Dendritic cell treated with granulocyte-macrophage colony-stimulating factor and Interleukin-4, amounts not matched to agents 40 ng/mL and 50 ng/mL, for 4 days (primary cell): Measurements from ENCODE around the gene E2F4.

Experiments
- H3K27ac Mint-ChIP-seq: one replicate; pipeline ENCODE4 v1.8.0; 2022; ENCODE audit warnings: mild to moderate bottlenecking, mixed read lengths
- H3K27me3 Mint-ChIP-seq: one replicate; pipeline ENCODE4 v1.8.0; 2022; ENCODE audit warnings: mild to moderate bottlenecking, mixed read lengths
- H3K36me3 Mint-ChIP-seq: one replicate; pipeline ENCODE4 v1.8.0; 2022; ENCODE audit warnings: low read depth, mixed read lengths
- H3K4me1 Mint-ChIP-seq: one replicate; pipeline ENCODE4 v1.8.0; 2022; ENCODE audit warnings: low read depth, mixed read lengths
- H3K4me3 Mint-ChIP-seq: one replicate; pipeline ENCODE4 v1.8.0; 2022; ENCODE audit warnings: mild to moderate bottlenecking, moderate library complexity, mixed read lengths
- H3K9me3 Mint-ChIP-seq: one replicate; pipeline ENCODE4 v1.8.0; 2022; ENCODE audit warnings: mixed read lengths
- intact Hi-C: fragments of 100-400 bp; cut with micrococcal nuclease; formaldehyde crosslinking; loops from one replicate; pipeline ENCODE4 v1.15.0; 2022

The E2F4 gene

GRCh38 chr16:67163999-67164558 lies 27.9 kb upstream of the E2F4 start:
- intact Hi-C loops: no loop called here
- peaks cover 75% of the 10 kb centered on the region for H3K27me3 Mint-ChIP-seq
- peak overlapping the region; percentile 80 for H3K27ac Mint-ChIP-seq
- H3K4me1 Mint-ChIP-seq: peaks cover 79% of the 10 kb centered on the region
- no peaks in the 10 kb centered on the region for H3K9me3 Mint-ChIP-seq
- H3K4me3 Mint-ChIP-seq: peak overlapping the region; percentile 72
- H3K36me3 Mint-ChIP-seq: peaks cover 48% of the 10 kb centered on the region

- intact Hi-C loops: no loop called here
- H3K4me3 Mint-ChIP-seq: peak within 1 kb of the TSS; percentile 72
- no peaks in the 10 kb centered on the region for H3K9me3 Mint-ChIP-seq
- peak within 1 kb of the TSS; percentile 80 for H3K27ac Mint-ChIP-seq
- peaks cover 43% of the 10 kb centered on the region for H3K36me3 Mint-ChIP-seq
- H3K4me1 Mint-ChIP-seq: peaks cover 83% of the 10 kb centered on the region
- H3K27me3 Mint-ChIP-seq: peaks cover 79% of the 10 kb centered on the region
Observed at GRCh38 chr16:67164599-67165061, 27.3 kb upstream of the E2F4 start, which contains the start of gene HSF4. TSS of gene HSF4 (plus strand) at chr16:67164745. CDS start at chr16:67164812, 67 bp downstream.

GRCh38 chr16:67165121-67166078 lies 26.6 kb upstream of the E2F4 start:
- Mint-ChIP-seq H3K27ac (peak overlapping the region; percentile 80), H3K36me3 (peaks cover 37% of the 10 kb centered on the region), H3K4me3 (peak overlapping the region; percentile 72), H3K27me3 (peaks cover 79% of the 10 kb centered on the region), H3K4me1 (peaks cover 87% of the 10 kb centered on the region), H3K9me3 (no peaks in the 10 kb centered on the region)
- intact Hi-C loops: no loop called here

GRCh38 chr16:67166110-67166547 lies 25.8 kb upstream of the E2F4 start:
- peaks cover 84% of the 10 kb centered on the region for H3K4me1 Mint-ChIP-seq
- intact Hi-C loops: no loop called here
- H3K27ac Mint-ChIP-seq: peak overlapping the region; percentile 80
- peak overlapping the region; percentile 57 for H3K4me3 Mint-ChIP-seq
- H3K27me3 Mint-ChIP-seq: peaks cover 76% of the 10 kb centered on the region
- peaks cover 40% of the 10 kb centered on the region for H3K36me3 Mint-ChIP-seq
- no peaks in the 10 kb centered on the region for H3K9me3 Mint-ChIP-seq

GRCh38 chr16:67166598-67167168 lies 25.3 kb upstream of the E2F4 start:
- peaks cover 77% of the 10 kb centered on the region for H3K27me3 Mint-ChIP-seq
- H3K4me1 Mint-ChIP-seq: peaks cover 86% of the 10 kb centered on the region
- peak overlapping the region; percentile 57 for H3K4me3 Mint-ChIP-seq

GRCh38 chr16:67167588-67167987 lies 24.4 kb upstream of the E2F4 start:
- peaks cover 89% of the 10 kb centered on the region for H3K4me1 Mint-ChIP-seq
- peaks cover 50% of the 10 kb centered on the region for H3K36me3 Mint-ChIP-seq
- peak overlapping the region; percentile 80 for H3K27ac Mint-ChIP-seq
- H3K27me3 Mint-ChIP-seq: peaks cover 77% of the 10 kb centered on the region
- no peaks in the 10 kb centered on the region for H3K9me3 Mint-ChIP-seq
- intact Hi-C loops: no loop called here
- no peak overlapping the region for H3K4me3 Mint-ChIP-seq

More at GRCh38 chr16:67166598-67167168, 25.3 kb upstream of the E2F4 start:
- peaks cover 45% of the 10 kb centered on the region for H3K36me3 Mint-ChIP-seq
- H3K27ac Mint-ChIP-seq: peak overlapping the region; percentile 80
- intact Hi-C loops: no loop called here
- H3K9me3 Mint-ChIP-seq: no peaks in the 10 kb centered on the region

GRCh38 chr16:67169011-67169451 lies 22.9 kb upstream of the E2F4 start:
- H3K4me3 Mint-ChIP-seq: no peak overlapping the region
- peak overlapping the region; percentile 88 for H3K27ac Mint-ChIP-seq
- intact Hi-C loops: no loop called here
- peaks cover 50% of the 10 kb centered on the region for H3K36me3 Mint-ChIP-seq
- no peaks in the 10 kb centered on the region for H3K9me3 Mint-ChIP-seq
- peaks cover 88% of the 10 kb centered on the region for H3K4me1 Mint-ChIP-seq
- peaks cover 75% of the 10 kb centered on the region for H3K27me3 Mint-ChIP-seq

- intact Hi-C loops: no loop called here
- Mint-ChIP-seq H3K9me3 (no peaks in the 10 kb centered on the region), H3K27ac (peak overlapping the region; percentile 88), H3K4me3 (peak overlapping the region; percentile 72), H3K4me1 (peaks cover 92% of the 10 kb centered on the region), H3K36me3 (peaks cover 50% of the 10 kb centered on the region), H3K27me3 (peaks cover 78% of the 10 kb centered on the region)
Observed at GRCh38 chr16:67169642-67170167, 22.2 kb upstream of the E2F4 start.

GRCh38 chr16:67170168-67170948 lies 21.6 kb upstream of the E2F4 start, which contains the start of gene NOL3:
TSS of gene NOL3 (plus strand) at chr16:67170538.
- intact Hi-C loops: no loop called here
- Mint-ChIP-seq H3K36me3 (peaks cover 50% of the 10 kb centered on the region), H3K27me3 (peaks cover 78% of the 10 kb centered on the region), H3K4me1 (peaks cover 87% of the 10 kb centered on the region), H3K4me3 (peak within 1 kb of the TSS; percentile 72), H3K27ac (peak within 1 kb of the TSS; percentile 88), H3K9me3 (no peaks in the 10 kb centered on the region)

GRCh38 chr16:67170949-67171649 lies 20.9 kb upstream of the E2F4 start:
- H3K36me3 Mint-ChIP-seq: peaks cover 55% of the 10 kb centered on the region
- intact Hi-C loops: no loop called here
- peaks cover 77% of the 10 kb centered on the region for H3K27me3 Mint-ChIP-seq
- peaks cover 80% of the 10 kb centered on the region for H3K4me1 Mint-ChIP-seq
- no peaks in the 10 kb centered on the region for H3K9me3 Mint-ChIP-seq
- peak overlapping the region; percentile 88 for H3K27ac Mint-ChIP-seq
- H3K4me3 Mint-ChIP-seq: peak overlapping the region; percentile 66

- Mint-ChIP-seq H3K9me3 (no peaks in the 10 kb centered on the region), H3K36me3 (peaks cover 49% of the 10 kb centered on the region), H3K4me1 (peaks cover 70% of the 10 kb centered on the region), H3K27me3 (peaks cover 75% of the 10 kb centered on the region), H3K4me3 (peak overlapping the region; percentile 84), H3K27ac (peak overlapping the region; percentile 88)
- intact Hi-C loops: no loop called here
Observed at GRCh38 chr16:67173323-67173722, 18.6 kb upstream of the E2F4 start.

- Mint-ChIP-seq H3K27me3 (peaks cover 74% of the 10 kb centered on the region), H3K36me3 (peaks cover 46% of the 10 kb centered on the region), H3K9me3 (no peaks in the 10 kb centered on the region), H3K4me1 (peaks cover 70% of the 10 kb centered on the region), H3K4me3 (peak overlapping the region; percentile 84), H3K27ac (peak overlapping the region; percentile 88)
- intact Hi-C loops: no loop called here
Observed at GRCh38 chr16:67173808-67174705, 17.9 kb upstream of the E2F4 start.
